GM13976 (cell line): ENCODE data around the gene KCNG2.
"Not testable (repeated sequence)": the region's sequence is repeated elsewhere in the genome, so short reads cannot be mapped to it uniquely, and the experiment has no call there.

Source experiments
- DNase-seq: peaks from one replicate; pipeline ENCODE4 v3.0.0; 2012; ENCODE audit warnings: low spot score
- in situ Hi-C: fragments of 300-500 bp; cut with MboI; formaldehyde crosslinking; loops from one replicate; pipeline ENCODE4 v1.12.0; 2022; ENCODE audit warnings: low sequenced_read_pairs, mixed read lengths, inconsistent platforms; ENCODE audit not compliant: unreplicated experiment
- TF ChIP-seq, protein P1 (sequence below): IDR thresholded peaks from 2 replicates; pipeline ENCODE4 v1.5.1; 2012; ENCODE audit warnings: borderline replicate concordance, mild to moderate bottlenecking; ENCODE audit not compliant: insufficient read depth; ENCODE audit errors: extremely low read depth, missing control alignments, control extremely low read depth

The KCNG2 gene

DNA sequence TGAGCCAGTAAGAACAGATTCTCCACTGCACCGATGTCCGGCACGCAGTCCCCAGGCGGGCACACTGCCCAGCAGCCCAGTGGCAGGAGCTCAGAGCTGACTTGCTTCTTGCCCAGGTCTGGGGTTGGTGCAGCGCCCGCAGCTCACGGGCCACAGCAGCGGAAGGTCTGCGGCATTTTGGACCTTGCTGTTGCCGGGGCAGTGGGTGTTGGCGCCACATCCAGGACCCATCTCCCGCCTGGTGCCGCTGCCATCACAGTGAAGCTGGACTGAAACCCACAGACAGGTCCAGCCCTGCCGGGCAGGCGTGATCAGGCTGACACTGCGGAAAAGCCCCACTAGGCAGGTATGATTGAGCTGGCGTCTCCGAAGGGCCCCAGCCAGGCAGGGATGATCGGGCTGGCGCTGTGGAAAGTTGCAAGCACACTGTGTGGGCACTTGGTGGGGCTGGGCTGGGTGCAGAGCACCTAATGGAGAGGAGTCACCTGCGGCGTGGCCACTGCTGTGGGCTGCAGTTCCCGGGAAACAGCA is 78.3 kb downstream of the KCNG2 start:
- in situ Hi-C loops = no loop called here
- no peak for DNase-seq
- TF ChIP-seq, protein P1, sequence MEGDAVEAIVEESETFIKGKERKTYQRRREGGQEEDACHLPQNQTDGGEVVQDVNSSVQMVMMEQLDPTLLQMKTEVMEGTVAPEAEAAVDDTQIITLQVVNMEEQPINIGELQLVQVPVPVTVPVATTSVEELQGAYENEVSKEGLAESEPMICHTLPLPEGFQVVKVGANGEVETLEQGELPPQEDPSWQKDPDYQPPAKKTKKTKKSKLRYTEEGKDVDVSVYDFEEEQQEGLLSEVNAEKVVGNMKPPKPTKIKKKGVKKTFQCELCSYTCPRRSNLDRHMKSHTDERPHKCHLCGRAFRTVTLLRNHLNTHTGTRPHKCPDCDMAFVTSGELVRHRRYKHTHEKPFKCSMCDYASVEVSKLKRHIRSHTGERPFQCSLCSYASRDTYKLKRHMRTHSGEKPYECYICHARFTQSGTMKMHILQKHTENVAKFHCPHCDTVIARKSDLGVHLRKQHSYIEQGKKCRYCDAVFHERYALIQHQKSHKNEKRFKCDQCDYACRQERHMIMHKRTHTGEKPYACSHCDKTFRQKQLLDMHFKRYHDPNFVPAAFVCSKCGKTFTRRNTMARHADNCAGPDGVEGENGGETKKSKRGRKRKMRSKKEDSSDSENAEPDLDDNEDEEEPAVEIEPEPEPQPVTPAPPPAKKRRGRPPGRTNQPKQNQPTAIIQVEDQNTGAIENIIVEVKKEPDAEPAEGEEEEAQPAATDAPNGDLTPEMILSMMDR = no peak

GRCh38 chr18:79876497-79876896 is 78.8 kb downstream of the KCNG2 start:
- in situ Hi-C loops = no loop called here
- DNase-seq = no peak
- TF ChIP-seq, protein P1 = no peak

- no peak for DNase-seq
- TF ChIP-seq, protein P1 = no peak
- in situ Hi-C loops = no loop called here
Measured at GRCh38 chr18:79877163-79878091, 79.7 kb downstream of the KCNG2 start.

DNA sequence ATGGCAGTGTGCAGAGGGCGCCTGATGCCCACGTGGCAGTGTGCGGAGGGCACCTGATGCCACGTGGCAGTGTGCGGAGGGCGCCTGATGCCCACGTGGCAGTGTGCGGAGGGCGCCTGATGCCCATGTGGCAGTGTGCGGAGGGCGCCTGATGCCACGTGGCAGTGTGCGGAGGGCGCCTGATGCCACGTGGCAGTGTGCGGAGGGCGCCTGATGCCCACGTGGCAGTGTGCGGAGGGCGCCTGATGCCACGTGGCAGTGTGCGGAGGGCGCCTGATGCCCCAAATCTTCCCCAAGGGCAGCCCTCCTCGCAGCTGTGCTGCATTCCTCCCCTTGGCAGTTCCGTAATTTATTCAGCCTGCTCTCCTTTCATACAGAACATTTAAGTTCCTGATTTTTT is 80.5 kb downstream of the KCNG2 start:
- in situ Hi-C loops, DNase-seq: not testable (repeated sequence)

- DNase-seq = no peak
- TF ChIP-seq, protein P1 = no peak
- in situ Hi-C loops = no loop called here
Measured at GRCh38 chr18:79878741-79879378, 81.1 kb downstream of the KCNG2 start.

- DNase-seq = no peak
- TF ChIP-seq, protein P1 = no peak
- in situ Hi-C loops = no loop called here
Measured at GRCh38 chr18:79879566-79879965, 81.8 kb downstream of the KCNG2 start.

DNA sequence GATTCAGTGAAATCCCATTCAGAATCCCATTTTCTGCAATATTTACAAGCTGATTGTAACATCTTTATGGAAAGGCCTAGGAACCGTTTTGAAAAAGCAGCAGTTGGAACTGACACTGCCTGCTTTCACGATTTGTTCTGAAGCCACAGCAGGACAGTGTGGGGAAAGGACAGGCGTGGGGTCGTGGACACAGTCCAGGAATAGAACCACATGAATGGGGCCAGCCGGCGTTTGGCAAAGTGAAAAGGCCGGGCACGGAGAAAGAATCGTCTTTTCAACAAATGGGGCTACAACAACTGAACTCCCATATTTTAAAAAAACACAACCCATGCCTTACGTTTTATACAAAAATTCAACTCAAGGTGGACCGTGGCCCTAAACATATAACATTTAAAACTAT is 84.0 kb downstream of the KCNG2 start:
- in situ Hi-C loops = no loop called here
- TF ChIP-seq, protein P1 = no peak
- no peak for DNase-seq
